Heart left ventricle (tissue), 13 donors: ENCODE measurements around the gene SPATA24.
"Not testable (repeated sequence)": the region's sequence is repeated elsewhere in the genome, so short reads cannot be mapped to it uniquely, and the experiment has no call there.

Source experiments
- CTCF ChIP-seq, 12 donors: fragments of 200-600 bp; sonication (generic) in 4 of 12; IDR thresholded peaks; one replicate each; pipeline versions ENCODE4 v1.5.0 to v1.8.0; 2018 to 2022; ENCODE audit warnings: antibody characterized with exemption in 12 of 12, mild to moderate bottlenecking in 5 of 12
- POLR2A ChIP-seq, 2 donors: fragments of 450-650 bp; IDR thresholded peaks; one replicate each; pipeline ENCODE4 v1.6.1; 2017; ENCODE audit warnings: antibody characterized with exemption in 2 of 2, mild to moderate bottlenecking in 2 of 2, moderate library complexity in 2 of 2
- donor health status: ischemic (EF 13 %, LVEDD 7.1; RV severe dilation, severe dysfunction).
- donor health status: DM: no; HTN: yes; CAD: no.
- donor health status: DM: no; HTN: no; CAD: no.
- donor health status: ischemic (EF 25% LVEDD 6.9; RV normal size, moderate dysfunction).
- donor health status: ischemic (EF 25% LVEDD 5.7; RV mildly dilated, moderate dysfunction).
- donor health status: ischemic (EF 35%, LVEDD 5.7; RV mildly dilated, moderate dysfunction).
- donor health status: nonischemic (EF 11% LVEDD 7.7; RV severe dilation, severe dysfunction).
- donor health status: DM: yes; HTN: yes; CAD: no.
- donor health status: PGD.
- donor health status: ischemic (EF 29% LVEDD 5.4; RV normal size, mild dysfunction).
- donor health status: nonischemic (EF 23%, LVEDD 6.1; RV moderate dilation, normal function).

- TF ChIP-seq POLR2A, CTCF (IDR thresholded peaks at IDR 0.05): not testable (repeated sequence)
Observed at GRCh38 chr5:139409116-139409515, 5.2 kb upstream of the SPATA24 start.
